CD14-positive monocyte (primary cell): ENCODE data around the gene POU6F2. TPM values are rescaled to one million over a fixed set of nuclear protein-coding genes. Genes with fewer than 3 reads are reported as not detected.

Experiments used
- DNase-seq, 3 donors: peaks; one replicate each; pipeline ENCODE4 v3.0.0-alpha.2; 2011 to 2022
- H2AFZ ChIP-seq: 2 replicates; pipeline ENCODE4 v1.6.0; 2012; ENCODE audit warnings: mild to moderate bottlenecking, low read depth, low read length, inconsistent platforms; ENCODE audit not compliant: insufficient read depth, poor library complexity, severe bottlenecking
- H3K27ac ChIP-seq, 2 donors: 1 replicate in 1 of 2; 2 replicates in 1 of 2; pipeline ENCODE4 v1.5.1; 2012 to 2013; ENCODE audit warnings: low read length in 2 of 2, control low read depth in 1 of 2, inconsistent platforms in 1 of 2, low read depth in 1 of 2, mild to moderate bottlenecking in 1 of 2
- H3K27me3 ChIP-seq, 2 donors: one replicate each; pipeline versions ENCODE4 v1.6.0 to v1.6.1; 2011 to 2013; ENCODE audit warnings: low read length in 2 of 2; ENCODE audit not compliant: control insufficient read depth in 2 of 2, insufficient read depth in 2 of 2
- H3K36me3 ChIP-seq, 2 donors: replicated peaks in 1 of 2; 1 replicate in 1 of 2; 2 replicates in 1 of 2; pipeline versions ENCODE4 v1.5.1 to v1.6.1; 2012 to 2013; ENCODE audit warnings: low read length in 2 of 2, control low read depth in 1 of 2, inconsistent platforms in 1 of 2, mild to moderate bottlenecking in 1 of 2; ENCODE audit not compliant: insufficient read depth in 2 of 2, control insufficient read depth in 1 of 2
- H3K4me1 ChIP-seq, 2 donors: 1 replicate in 1 of 2; 2 replicates in 1 of 2; pipeline versions ENCODE4 v1.5.1 to v1.6.1; 2012 to 2013; ENCODE audit warnings: low read length in 2 of 2, control low read depth in 1 of 2, inconsistent platforms in 1 of 2, mild to moderate bottlenecking in 1 of 2, moderate library complexity in 1 of 2; ENCODE audit not compliant: insufficient read depth in 2 of 2, control insufficient read depth in 1 of 2
- H3K4me2 ChIP-seq: replicated peaks from 2 replicates; pipeline ENCODE3; 2012; ENCODE audit warnings: low read length, moderate library complexity, mild to moderate bottlenecking; ENCODE audit not compliant: poor library complexity, severe bottlenecking; ENCODE audit errors: extremely low read depth
- H3K4me3 ChIP-seq, 3 experiments: fragments of 200-600 bp in 1 of 3; sonication (generic) in 1 of 3; replicated peaks in 1 of 3; 1 replicate in 2 of 3; 2 replicates in 1 of 3; pipeline ENCODE4 v1.5.1; 2011 to 2013; ENCODE audit warnings: low read length in 3 of 3, mild to moderate bottlenecking in 3 of 3, control low read depth in 2 of 3, low read depth in 2 of 3, inconsistent platforms in 1 of 3, moderate library complexity in 1 of 3
- H3K79me2 ChIP-seq: 2 replicates; pipeline ENCODE4 v1.6.0; 2012; ENCODE audit warnings: mild to moderate bottlenecking, control low read depth, inconsistent platforms, low read length, moderate library complexity; ENCODE audit not compliant: insufficient read depth
- H3K9ac ChIP-seq: 2 replicates; pipeline ENCODE4 v1.6.0; 2017; ENCODE audit warnings: low read length, mild to moderate bottlenecking; ENCODE audit not compliant: insufficient read depth, poor library complexity, severe bottlenecking
- H3K9me3 ChIP-seq, 2 donors: replicated peaks in 1 of 2; 1 replicate in 1 of 2; 2 replicates in 1 of 2; pipeline versions ENCODE4 v1.5.1 to v1.6.1; 2012 to 2013; ENCODE audit warnings: low read length in 2 of 2, control low read depth in 1 of 2; ENCODE audit not compliant: control insufficient read depth in 1 of 2, insufficient read depth in 1 of 2
- H4K20me1 ChIP-seq: 2 replicates; pipeline ENCODE4 v1.6.0; 2012; ENCODE audit warnings: mild to moderate bottlenecking, low read length, control low read depth, moderate library complexity; ENCODE audit not compliant: insufficient read depth
- H3K27ac Mint-ChIP-seq, 7 donors: one replicate each; pipeline ENCODE4 v1.8.0; 2020; ENCODE audit warnings: mild to moderate bottlenecking in 7 of 7, mixed read lengths in 7 of 7, moderate library complexity in 6 of 7, inconsistent platforms in 2 of 7
- H3K27me3 Mint-ChIP-seq, 3 donors: one replicate each; pipeline ENCODE4 v1.8.0; 2021 to 2022; ENCODE audit warnings: low read depth in 3 of 3, mild to moderate bottlenecking in 3 of 3, mixed read lengths in 3 of 3, moderate library complexity in 3 of 3, inconsistent platforms in 1 of 3
- H3K36me3 Mint-ChIP-seq, 2 donors: one replicate each; pipeline ENCODE4 v1.8.0; 2020; ENCODE audit warnings: mixed read lengths in 2 of 2, inconsistent platforms in 1 of 2, mild to moderate bottlenecking in 1 of 2
- H3K4me1 Mint-ChIP-seq: one replicate; pipeline ENCODE4 v1.8.0; 2020; ENCODE audit warnings: mild to moderate bottlenecking, mixed read lengths
- H3K4me3 Mint-ChIP-seq, 2 donors: one replicate each; pipeline ENCODE4 v1.8.0; 2020; ENCODE audit warnings: mild to moderate bottlenecking in 2 of 2, mixed read lengths in 2 of 2, moderate library complexity in 1 of 2
- H3K9me3 Mint-ChIP-seq, 7 donors: one replicate each; pipeline ENCODE4 v1.8.0; 2020 to 2022; ENCODE audit warnings: mixed read lengths in 7 of 7, mild to moderate bottlenecking in 6 of 7, moderate library complexity in 6 of 7, inconsistent platforms in 2 of 7
- CTCF ChIP-seq: fragments of 200-600 bp; IDR thresholded peaks from one replicate; pipeline ENCODE4 v1.8.0; 2022; ENCODE audit warnings: antibody characterized with exemption, mild to moderate bottlenecking
- WGBS: methylation state at CpG from one replicate; pipeline ENCODE4 v1.1.5; 2013; ENCODE audit warnings: missing lambda C conversion rate; ENCODE audit not compliant: insufficient coverage; 5-methylcytosine and 5-hydroxymethylcytosine counted together
- intact Hi-C, 2 donors: fragments of 100-400 bp; cut with micrococcal nuclease; formaldehyde crosslinking; loops; one replicate each; pipeline versions ENCODE4 v1.15.0 to v1.15.1; 2023
- polyA plus RNA-seq, 3 donors: library from polyadenylated mRNA; depleted of rRNA in 1 of 3; unstranded in 2 of 3; stranded (reverse) in 1 of 3; fragments of 300-500 nt in 2 of 3; fragments of >200 nt in 1 of 3; fragmentation: Illumina TruSeq in 2 of 3; gene quantifications; 1 replicate in 2 of 3; 2 replicates in 1 of 3; pipeline ENCODE4 v1.2.3, GENCODE V29; 2012 to 2021

POU6F2 gene
- polyA plus RNA-seq, 3 donors, result not detected

- DNase-seq, result no peak
- WGBS, result 83% methylated on average over 1 of the region's 3 CpGs
These were observed 523.6 kb downstream of the POU6F2 start for GRCh38 chr7:39501358-39501757.

GRCh38 chr7:39504963-39505362 is 527.3 kb downstream of the POU6F2 start:
- H3K36me3 ChIP-seq, result no peaks in the 10 kb centered on the region
- Mint-ChIP-seq H3K4me3 (no peak overlapping the region), H3K36me3 (no peaks in the 10 kb centered on the region), H3K4me1 (peaks cover 12% of the 10 kb centered on the region), H3K27ac (no peak overlapping the region), H3K27me3 (peaks cover 0 to 8% (median 4%) of the 10 kb centered on the region in 3 donors), H3K9me3 (peaks cover 0 to 7% (median 2%) of the 10 kb centered on the region in 7 donors)
- H3K27me3 ChIP-seq, result no peaks in the 10 kb centered on the region
- H3K9ac ChIP-seq, result no peak overlapping the region
- no peak overlapping the region for H3K27ac ChIP-seq
- H3K9me3 ChIP-seq, result peaks cover 0 to 2% of the 10 kb centered on the region in 2 donors
- no peak for TF ChIP-seq CTCF
- H3K79me2 ChIP-seq, result no peaks in the 10 kb centered on the region
- no peaks in the 10 kb centered on the region for H4K20me1 ChIP-seq
- intact Hi-C loops, result no loop called here
- H3K4me2 ChIP-seq, result no peak overlapping the region
- 53% methylated on average over 3 of the region's 3 CpGs for WGBS
- no peak for DNase-seq
- H3K4me1 ChIP-seq, result peaks cover 4 to 8% of the 10 kb centered on the region in 2 donors
- no peak overlapping the region for H3K4me3 ChIP-seq
- H2AFZ ChIP-seq, result no peak overlapping the region

More at GRCh38 chr7:39501358-39501757, 523.6 kb downstream of the POU6F2 start:
- Histone ChIP-seq H2AFZ (no peak overlapping the region), H3K9me3 (no peaks in the 10 kb centered on the region), H3K27ac (no peak overlapping the region), H3K4me2 (no peak overlapping the region), H3K9ac (no peak overlapping the region), H3K27me3 (no peaks in the 10 kb centered on the region), H3K79me2 (no peaks in the 10 kb centered on the region), H3K4me3 (no peak overlapping the region), H3K36me3 (no peaks in the 10 kb centered on the region), H3K4me1 (no peaks in the 10 kb centered on the region), H4K20me1 (no peaks in the 10 kb centered on the region)
- peaks cover 0 to 3% (median 3%) of the 10 kb centered on the region in 7 donors for H3K9me3 Mint-ChIP-seq
- H3K4me3 Mint-ChIP-seq, result no peak overlapping the region
- no peak overlapping the region for H3K27ac Mint-ChIP-seq
- no peaks in the 10 kb centered on the region for H3K4me1 Mint-ChIP-seq
- H3K36me3 Mint-ChIP-seq, result no peaks in the 10 kb centered on the region
- intact Hi-C loops, result no loop called here
- TF ChIP-seq CTCF, result no peak
- peaks cover 0 to 7% (median 1%) of the 10 kb centered on the region in 3 donors for H3K27me3 Mint-ChIP-seq
